Stimulated activated CD4-positive, alpha-beta T cell treated with anti-CD3 and anti-CD28 coated beads, Interleukin-1b, Interleukin-23, amount 100 ng/mL, for 48 hours (primary cell): ENCODE data around the gene CGRRF1.

Experiments
- DNase-seq: peaks from one replicate; pipeline ENCODE4 v3.0.0-alpha.2; 2020

CGRRF1 gene

GRCh38 chr14:54584097-54584496, 74.4 kb downstream of the CGRRF1 start:
- DNase-seq: no peak

- no peak for DNase-seq
These were observed 75.5 kb downstream of the CGRRF1 start for GRCh38 chr14:54585214-54585613.
